ENCODE results near the gene THUMPD1. TPM values are rescaled to one million over a fixed set of nuclear protein-coding genes. Genes with fewer than 3 reads are reported as not detected.
"Not testable (repeated sequence)": the region's sequence is repeated elsewhere in the genome, so short reads cannot be mapped to it uniquely, and the experiment has no call there.

The THUMPD1 gene
- total and polyA plus RNA-seq, 2 of the 8 experiments (the other 6 are each of a cell fraction or from before 2014, with no cell fraction given) = 31.6 to 49.4 TPM

DNA sequence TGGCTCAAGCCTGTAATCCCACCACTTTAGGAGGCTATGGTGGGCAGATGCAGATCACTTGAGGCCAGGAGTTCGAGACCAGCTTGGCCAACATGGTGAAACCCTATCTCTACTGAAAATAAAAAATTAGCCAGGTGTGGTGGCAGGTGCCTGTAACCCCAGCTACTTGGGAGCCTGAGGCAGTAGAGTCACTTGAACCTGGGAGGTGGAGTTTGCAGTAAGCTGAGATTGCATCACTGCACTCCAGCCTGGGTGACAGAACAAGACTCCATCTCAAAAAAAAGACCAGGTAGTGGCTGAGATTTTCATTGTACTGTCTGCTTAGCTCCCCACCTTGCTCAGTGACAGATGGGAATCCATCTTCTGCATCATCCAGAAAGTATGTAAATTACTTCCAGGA is 22.8 kb upstream of the THUMPD1 start:
- POLR2A ChIA-PET (ENCODE audit: partially characterized antibody) = interaction anchor here (1.7 to 1.9 kb wide), 2 partner anchors 10 to 40 kb away, joined by 5 to 6 read pairs; no protein-coding TSS in a partner anchor
- not testable (repeated sequence) for H3K4me1 ChIP-seq (replicated peaks in 1 of 4; ENCODE audit: control insufficient read depth in 3 of 4, insufficient read depth in 4 of 4, low read length in 3 of 4); H4K91ac ChIP-seq (replicated peaks; ENCODE audit: insufficient read length, low read length); H3K27ac ChIP-seq (ENCODE audit: low read depth, low read length); H3K27me3 ChIP-seq (replicated peaks in 1 of 4; ENCODE audit: control insufficient read depth in 3 of 4, extremely low read depth in 1 of 4, insufficient read depth in 3 of 4, low read length in 3 of 4); H2AK5ac ChIP-seq (ENCODE audit: low read depth, low read length); H2BK120ac ChIP-seq (replicated peaks; ENCODE audit: low read depth, low read length); H3K9me3 ChIP-seq (ENCODE audit: insufficient read depth in 2 of 2, low read depth in 1 of 2, low read length in 1 of 2); FAIRE-seq; H4K5ac ChIP-seq (ENCODE audit: insufficient read length, low read depth, low read length); H3K18ac ChIP-seq (ENCODE audit: extremely low read depth, low read length); H2AFZ ChIP-seq (ENCODE audit: low read length); H2BK20ac ChIP-seq (ENCODE audit: low read length); H3K36me3 ChIP-seq (ENCODE audit: control insufficient read depth in 2 of 4, insufficient read depth in 4 of 4, low read length in 3 of 4); H3K79me2 ChIP-seq (ENCODE audit: control insufficient read depth in 1 of 2, insufficient read depth in 2 of 2, low read length in 2 of 2); H3K56ac ChIP-seq (replicated peaks; ENCODE audit: insufficient read length, low read depth, low read length); H3K14ac ChIP-seq (ENCODE audit: insufficient read length); DNase-seq (ENCODE audit: low read depth in 1 of 2, low spot score in 2 of 2); H3K4ac ChIP-seq (replicated peaks; ENCODE audit: insufficient read length, low read depth, low read length); H2BK5ac ChIP-seq (ENCODE audit: low read depth, low read length); H4K20me1 ChIP-seq (replicated peaks in 1 of 2; ENCODE audit: control insufficient read depth in 1 of 2, insufficient read depth in 2 of 2, low read length in 2 of 2); H4K8ac ChIP-seq (ENCODE audit: extremely low read depth, insufficient read depth, low read length); H2BK12ac ChIP-seq (ENCODE audit: low read depth, low read length); H2BK15ac ChIP-seq (ENCODE audit: low read length); H3K23me2 ChIP-seq (ENCODE audit: low read depth, low read length); H3K9ac ChIP-seq (replicated peaks in 1 of 4; ENCODE audit: extremely low read depth in 1 of 4, low read depth in 3 of 4, low read length in 3 of 4); H3K23ac ChIP-seq (ENCODE audit: insufficient read length); H3K79me1 ChIP-seq (ENCODE audit: low read depth, low read length)
- CTCF ChIA-PET (ENCODE audit: partially characterized antibody) = interaction anchor here (1.4 to 1.8 kb wide), 3 partner anchors 10 to 379 kb away, joined by 3 to 12 read pairs (median 3); no protein-coding TSS in a partner anchor
- WGBS, 2 experiments (ENCODE audit: extremely low coverage in 1 of 2, insufficient coverage in 1 of 2, insufficient read length in 1 of 2, insufficient replicate concordance in 2 of 2, low coverage in 1 of 2, low lambda C conversion rate in 2 of 2, missing lambda C conversion rate in 1 of 2) = 85% methylated on average over 1 of the region's 1 CpG; no CpG with 5 or more reads in 1 of the 2 experiments
- Histone ChIP-seq H3K4me2 (ENCODE audit: insufficient read depth in 1 of 2, low read depth in 2 of 2, low read length in 2 of 2) (peak overlapping the region in 1 of 2 experiments; percentile 96; a peak in 2 of 4 replicates), H3K4me3 (ENCODE audit: extremely low read depth in 1 of 4, insufficient read depth in 2 of 4, low read depth in 3 of 4, low read length in 4 of 4) (peak overlapping the region in 1 of 4 experiments; percentile 63; a peak in 1 of 8 replicates)
